ENCODE data around the gene MMRN1. TPM values are rescaled to one million over a fixed set of nuclear protein-coding genes. Genes with fewer than 3 reads are reported as not detected.

MMRN1 gene
- total RNA-seq, 4 donors from 2014 or later, result 13.5 to 30.2 (median 22.2) TPM

GRCh38 chr4:89879215-89879614 is 15.4 kb upstream of the MMRN1 start:
- Histone ChIP-seq H3K4me1 (no peaks in the 10 kb centered on the region), H3K4me3 (no peak overlapping the region), H3K27ac (no peak overlapping the region), H3K27me3 (no peaks in the 10 kb centered on the region), H3K9me3 (no peaks in the 10 kb centered on the region), H3K36me3 (no peaks in the 10 kb centered on the region)
- TF ChIP-seq POLR2A (IDR thresholded peaks at IDR 0.05), result no peak
- TF ChIP-seq CTCF (IDR thresholded peaks at IDR 0.05), result no peak
- no peak for DNase-seq

DNA sequence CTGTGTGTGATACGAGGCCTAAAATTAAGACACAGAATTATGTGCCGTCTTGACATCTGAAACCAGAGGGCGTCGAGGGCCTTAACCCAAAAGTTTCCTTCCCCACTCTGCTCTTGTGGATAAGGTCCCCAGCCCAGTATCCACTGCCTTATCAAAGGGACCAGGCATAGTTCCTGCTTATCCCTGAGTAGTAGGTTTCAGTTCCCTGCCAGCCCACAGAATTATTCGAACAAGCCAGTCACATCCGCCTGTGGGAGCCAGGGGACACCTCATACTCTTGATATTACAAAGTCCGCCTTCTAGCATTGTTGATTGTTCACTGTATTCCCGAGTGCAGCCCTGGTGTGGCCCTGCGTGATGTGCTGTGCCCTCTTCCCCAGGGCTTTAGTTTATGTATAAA is 5.4 kb upstream of the MMRN1 start:
- H3K4me3 ChIP-seq, result no peak overlapping the region
- no peak overlapping the region for H3K27ac ChIP-seq
- no peaks in the 10 kb centered on the region for H3K36me3 ChIP-seq
- no peak for DNase-seq
- no peaks in the 10 kb centered on the region for H3K9me3 ChIP-seq
- no peaks in the 10 kb centered on the region for H3K4me1 ChIP-seq
- no peaks in the 10 kb centered on the region for H3K27me3 ChIP-seq
- no peak for TF ChIP-seq CTCF (IDR thresholded peaks at IDR 0.05)

- no peak for DNase-seq
- Histone ChIP-seq H3K27ac (no peak overlapping the region), H3K9me3 (no peaks in the 10 kb centered on the region), H3K4me1 (no peaks in the 10 kb centered on the region), H3K36me3 (no peaks in the 10 kb centered on the region), H3K27me3 (no peaks in the 10 kb centered on the region), H3K4me3 (no peak overlapping the region)
- TF ChIP-seq POLR2A (IDR thresholded peaks at IDR 0.05), result no peak
- TF ChIP-seq CTCF (IDR thresholded peaks at IDR 0.05), result no peak
These were observed 3.2 kb downstream of the MMRN1 start for GRCh38 chr4:89897867-89898266.

- Histone ChIP-seq H3K4me3 (no peak overlapping the region), H3K4me1 (no peaks in the 10 kb centered on the region), H3K27ac (no peak overlapping the region), H3K9me3 (no peaks in the 10 kb centered on the region), H3K27me3 (no peaks in the 10 kb centered on the region), H3K36me3 (no peaks in the 10 kb centered on the region)
- peak; percentile 44 to 68 (median 59) for DNase-seq
- TF ChIP-seq POLR2A (IDR thresholded peaks at IDR 0.05), result no peak
- no peak for TF ChIP-seq CTCF (IDR thresholded peaks at IDR 0.05)
These were observed 3.7 kb downstream of the MMRN1 start for GRCh38 chr4:89898304-89898716.

- Histone ChIP-seq H3K4me1 (no peaks in the 10 kb centered on the region), H3K36me3 (no peaks in the 10 kb centered on the region), H3K27me3 (no peaks in the 10 kb centered on the region), H3K4me3 (no peak overlapping the region), H3K27ac (no peak overlapping the region), H3K9me3 (no peaks in the 10 kb centered on the region)
- TF ChIP-seq POLR2A (IDR thresholded peaks at IDR 0.05) (no peak), CTCF (IDR thresholded peaks at IDR 0.05) (no peak)
- DNase-seq, result no peak
These were observed 4.5 kb downstream of the MMRN1 start for GRCh38 chr4:89899152-89899551.

- Histone ChIP-seq H3K36me3 (no peaks in the 10 kb centered on the region), H3K27me3 (no peaks in the 10 kb centered on the region), H3K9me3 (no peaks in the 10 kb centered on the region), H3K4me1 (no peaks in the 10 kb centered on the region), H3K4me3 (no peak overlapping the region), H3K27ac (no peak overlapping the region)
- TF ChIP-seq CTCF (IDR thresholded peaks at IDR 0.05), result no peak
- no peak for TF ChIP-seq POLR2A (IDR thresholded peaks at IDR 0.05)
- DNase-seq, result no peak
These were observed 5.2 kb downstream of the MMRN1 start for GRCh38 chr4:89899854-89900253.
